GM13977 (cell line): ENCODE measurements around the gene STK24.

Source experiments
- DNase-seq: peaks from one replicate; pipeline ENCODE4 v3.0.0; 2012; ENCODE audit warnings: low spot score
- CTCF ChIP-seq: IDR thresholded peaks from 2 replicates; pipeline ENCODE4 v1.5.1; 2012; ENCODE audit warnings: mild to moderate bottlenecking, control low read depth; ENCODE audit not compliant: insufficient read depth; ENCODE audit errors: extremely low read depth, missing control alignments
- in situ Hi-C: fragments of 300-500 bp; cut with MboI; formaldehyde crosslinking; loops from one replicate; pipeline ENCODE4 v1.12.0; 2022; ENCODE audit warnings: low sequenced_read_pairs, low pct_unique_long_range_greater_than_20kb, mixed read lengths, inconsistent platforms; ENCODE audit not compliant: unreplicated experiment

The STK24 gene

GRCh38 chr13:98564204-98564603 is 12.7 kb downstream of the STK24 start:
- DNase-seq: no peak
- in situ Hi-C loops: no loop called here

GRCh38 chr13:98563071-98563470 is 13.8 kb downstream of the STK24 start:
- DNase-seq: no peak
- no peak for TF ChIP-seq CTCF
- in situ Hi-C loops: no loop called here

More at GRCh38 chr13:98564204-98564603, 12.7 kb downstream of the STK24 start:
- TF ChIP-seq CTCF: no peak

DNA sequence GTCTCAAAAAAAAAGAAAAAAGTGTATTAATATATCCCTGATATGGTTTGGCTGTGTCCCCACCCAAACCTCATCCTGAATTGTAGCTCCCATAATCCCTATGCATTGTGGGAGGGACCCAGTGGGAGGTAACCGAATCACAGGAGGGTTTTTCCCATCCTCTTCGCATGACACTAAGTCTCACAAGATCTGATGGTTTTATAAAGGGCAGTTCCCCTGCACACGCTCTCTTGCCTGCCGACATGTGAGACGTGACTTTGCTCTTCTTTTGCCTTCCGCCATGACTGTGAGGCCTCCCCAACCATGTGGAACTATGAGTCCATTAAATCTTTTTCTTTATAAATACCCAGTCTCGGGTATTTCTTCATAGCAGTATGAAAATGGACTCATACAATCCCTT is 17.7 kb downstream of the STK24 start:
- in situ Hi-C loops: no loop called here
- no peak for DNase-seq
- TF ChIP-seq CTCF: no peak

- in situ Hi-C loops: no loop called here
- no peak for DNase-seq
- TF ChIP-seq CTCF: no peak
Observed at GRCh38 chr13:98557937-98558792, 18.7 kb downstream of the STK24 start.

GRCh38 chr13:98556968-98557631 is 19.8 kb downstream of the STK24 start:
- DNase-seq: no peak
- TF ChIP-seq CTCF: no peak
- in situ Hi-C loops: no loop called here

DNA sequence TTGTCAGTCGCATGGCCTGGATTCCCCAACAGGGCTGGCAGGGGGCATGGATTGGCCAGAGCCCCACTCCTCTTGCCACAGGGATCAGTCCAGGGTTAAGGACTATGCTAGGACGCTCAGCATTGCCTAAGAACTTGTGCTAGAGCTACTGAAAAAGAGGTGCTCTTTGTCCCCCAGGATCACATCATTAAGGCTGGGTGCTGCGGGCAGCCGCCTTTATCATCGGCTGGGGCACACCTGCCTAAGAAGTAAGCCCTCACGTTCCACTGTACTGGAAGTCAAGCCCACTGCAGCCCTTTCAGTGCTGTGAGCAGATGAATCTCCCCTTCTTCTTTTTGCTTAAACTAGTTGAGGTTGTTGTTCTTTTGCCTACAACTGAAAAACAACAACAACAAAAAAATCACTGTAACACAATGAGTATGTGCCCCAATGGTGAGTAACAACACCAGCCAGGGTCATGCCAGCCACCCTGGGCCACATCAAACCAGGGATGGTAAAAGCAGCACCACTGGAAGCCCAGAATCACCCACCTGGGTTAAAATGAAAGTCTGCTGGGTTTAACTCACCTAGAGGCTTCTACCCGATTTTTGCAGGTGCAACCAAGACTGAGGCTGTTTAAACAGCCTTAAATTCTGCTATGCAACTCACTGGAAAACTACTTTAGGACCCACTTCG is 20.6 kb downstream of the STK24 start:
- TF ChIP-seq CTCF: no peak
- DNase-seq: no peak
- in situ Hi-C loops: no loop called here
